ENCODE data around the gene ARHGEF5. TPM values are rescaled to one million over a fixed set of nuclear protein-coding genes. Genes with fewer than 3 reads are reported as not detected.
A peak's percentile ranks its signal among the peaks of the same experiment; 100 is the strongest.
"Not testable (repeated sequence)": the region's sequence is repeated elsewhere in the genome, so short reads cannot be mapped to it uniquely, and the experiment has no call there.

Gene ARHGEF5
- polyA plus RNA-seq (2012; ENCODE audit: missing spikeins): 0.28 TPM

GRCh38 chr7:144355176-144355822 is at the start of gene ARHGEF5:
TSS of gene ARHGEF5 (plus strand) at chr7:144355402. CDS start at chr7:144362670, 7,268 bp downstream.
- DNase-seq (ENCODE audit: insufficient read length); FAIRE-seq: not testable (repeated sequence)

- DNase-seq (ENCODE audit: insufficient read length): not testable (repeated sequence)
- FAIRE-seq: peak; percentile 9
Measured at GRCh38 chr7:144309702-144310101, 45.5 kb upstream of the ARHGEF5 start.

- DNase-seq (ENCODE audit: insufficient read length); FAIRE-seq: not testable (repeated sequence)
Measured at GRCh38 chr7:144311218-144311617, 44.0 kb upstream of the ARHGEF5 start.

GRCh38 chr7:144311872-144312469 is 43.2 kb upstream of the ARHGEF5 start, which contains the start of gene OR2A1:
TSS of gene OR2A1 (plus strand) at chr7:144312419. CDS start at chr7:144318125, 5,706 bp downstream.
- not testable (repeated sequence) for FAIRE-seq

GRCh38 chr7:144317537-144317936 is 37.7 kb upstream of the ARHGEF5 start:
- not testable (repeated sequence) for DNase-seq (ENCODE audit: insufficient read length); FAIRE-seq

More at GRCh38 chr7:144311872-144312469, 43.2 kb upstream of the ARHGEF5 start, which contains the start of gene OR2A1:
- DNase-seq (ENCODE audit: insufficient read length): not testable (repeated sequence)

- not testable (repeated sequence) for FAIRE-seq
Measured at GRCh38 chr7:144319547-144319946, 35.7 kb upstream of the ARHGEF5 start.

GRCh38 chr7:144321677-144322206 is 33.5 kb upstream of the ARHGEF5 start:
- not testable (repeated sequence) for DNase-seq (ENCODE audit: insufficient read length); FAIRE-seq

More at GRCh38 chr7:144319547-144319946, 35.7 kb upstream of the ARHGEF5 start:
- not testable (repeated sequence) for DNase-seq (ENCODE audit: insufficient read length)

GRCh38 chr7:144323359-144323758 is 31.8 kb upstream of the ARHGEF5 start:
- not testable (repeated sequence) for DNase-seq (ENCODE audit: insufficient read length); FAIRE-seq

GRCh38 chr7:144325868-144326267 is 29.3 kb upstream of the ARHGEF5 start:
- DNase-seq (ENCODE audit: insufficient read length); FAIRE-seq: not testable (repeated sequence)

GRCh38 chr7:144330044-144330443 is 25.2 kb upstream of the ARHGEF5 start:
- FAIRE-seq: not testable (repeated sequence)

GRCh38 chr7:144331221-144331995 is 23.8 kb upstream of the ARHGEF5 start:
- not testable (repeated sequence) for FAIRE-seq; DNase-seq (ENCODE audit: insufficient read length)

More at GRCh38 chr7:144330044-144330443, 25.2 kb upstream of the ARHGEF5 start:
- not testable (repeated sequence) for DNase-seq (ENCODE audit: insufficient read length)

GRCh38 chr7:144331996-144332288 is 23.3 kb upstream of the ARHGEF5 start:
- not testable (repeated sequence) for FAIRE-seq; DNase-seq (ENCODE audit: insufficient read length)

GRCh38 chr7:144348625-144349024 is 6.6 kb upstream of the ARHGEF5 start:
- DNase-seq (ENCODE audit: insufficient read length): not testable (repeated sequence)
- FAIRE-seq: peak; percentile 77

GRCh38 chr7:144351667-144352066 is 3.5 kb upstream of the ARHGEF5 start:
- DNase-seq (ENCODE audit: insufficient read length); FAIRE-seq: not testable (repeated sequence)

- not testable (repeated sequence) for DNase-seq (ENCODE audit: insufficient read length); FAIRE-seq
Measured at GRCh38 chr7:144356185-144356584, 983 bp downstream of the ARHGEF5 start.

- not testable (repeated sequence) for DNase-seq (ENCODE audit: insufficient read length); FAIRE-seq
Measured at GRCh38 chr7:144356860-144357259, 1.7 kb downstream of the ARHGEF5 start.

GRCh38 chr7:144362061-144362460 is 6.9 kb downstream of the ARHGEF5 start:
- not testable (repeated sequence) for DNase-seq (ENCODE audit: insufficient read length); FAIRE-seq

GRCh38 chr7:144365523-144365922 is 10.3 kb downstream of the ARHGEF5 start:
- DNase-seq (ENCODE audit: insufficient read length); FAIRE-seq: not testable (repeated sequence)

- not testable (repeated sequence) for DNase-seq (ENCODE audit: insufficient read length); FAIRE-seq
Measured at GRCh38 chr7:144367250-144367649, 12.0 kb downstream of the ARHGEF5 start.

GRCh38 chr7:144369221-144369620 is 14.0 kb downstream of the ARHGEF5 start:
- FAIRE-seq; DNase-seq (ENCODE audit: insufficient read length): not testable (repeated sequence)

Data from GM12892 (cell line).